Raji (cell line): ENCODE data around the gene CD44.

Experiments
- POLR2A ChIP-seq: IDR thresholded peaks from 2 replicates; pipeline ENCODE4 v1.6.1; 2011; ENCODE audit warnings: low read depth, low read length, control low read depth; ENCODE audit not compliant: insufficient read depth

CD44 gene

GRCh38 chr11:35173011-35173511, 34.1 kb downstream of the CD44 start:
- TF ChIP-seq POLR2A = no peak

GRCh38 chr11:35173616-35174566, 34.9 kb downstream of the CD44 start:
- no peak for TF ChIP-seq POLR2A

DNA sequence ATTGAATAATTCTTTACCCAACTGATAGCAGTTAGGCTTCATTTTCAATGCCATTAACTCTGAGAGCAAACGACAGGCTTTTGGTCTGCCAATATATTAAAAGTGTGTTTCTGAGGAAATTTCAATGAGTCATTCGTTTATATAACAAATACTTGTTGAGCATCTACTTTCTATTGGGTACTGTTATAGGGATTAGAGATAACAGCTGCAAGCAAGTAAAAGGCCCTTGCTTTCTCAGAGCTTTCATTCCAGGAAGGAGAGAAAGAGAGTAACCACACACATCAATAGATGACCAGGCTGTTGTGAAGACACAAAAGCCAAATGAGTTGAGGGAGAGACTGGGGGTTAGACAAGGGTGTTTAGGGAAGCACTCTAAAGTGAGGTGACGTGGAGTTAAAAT, 35.7 kb downstream of the CD44 start:
- no peak for TF ChIP-seq POLR2A

DNA sequence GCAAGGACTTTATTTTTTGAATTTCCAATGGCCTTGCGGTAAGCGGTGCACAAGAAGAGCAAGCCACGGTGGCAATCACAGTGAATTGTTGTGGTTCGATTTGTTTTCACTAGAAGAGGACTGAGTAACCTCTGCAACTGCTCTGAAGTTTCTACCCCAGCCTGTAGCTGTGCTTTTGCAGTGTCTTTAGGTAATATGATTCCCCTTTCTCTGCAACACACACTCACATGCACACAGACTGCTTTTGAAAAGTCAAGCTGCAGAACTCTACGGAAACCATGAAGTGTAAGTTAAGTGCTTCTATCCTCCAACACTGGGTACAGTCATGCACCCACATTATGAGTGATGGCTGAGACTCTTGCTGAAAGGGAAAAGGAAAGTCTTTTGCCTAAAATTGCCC, 38.4 kb downstream of the CD44 start:
- no peak for TF ChIP-seq POLR2A

- TF ChIP-seq POLR2A = no peak
Observed at GRCh38 chr11:35178067-35178805, 39.3 kb downstream of the CD44 start.

- no peak for TF ChIP-seq POLR2A
Observed at GRCh38 chr11:35178873-35179272, 39.9 kb downstream of the CD44 start.

- no peak for TF ChIP-seq POLR2A
Observed at GRCh38 chr11:35179466-35180135, 40.6 kb downstream of the CD44 start.

- no peak for TF ChIP-seq POLR2A
Observed at GRCh38 chr11:35180317-35181233, 41.6 kb downstream of the CD44 start.

DNA sequence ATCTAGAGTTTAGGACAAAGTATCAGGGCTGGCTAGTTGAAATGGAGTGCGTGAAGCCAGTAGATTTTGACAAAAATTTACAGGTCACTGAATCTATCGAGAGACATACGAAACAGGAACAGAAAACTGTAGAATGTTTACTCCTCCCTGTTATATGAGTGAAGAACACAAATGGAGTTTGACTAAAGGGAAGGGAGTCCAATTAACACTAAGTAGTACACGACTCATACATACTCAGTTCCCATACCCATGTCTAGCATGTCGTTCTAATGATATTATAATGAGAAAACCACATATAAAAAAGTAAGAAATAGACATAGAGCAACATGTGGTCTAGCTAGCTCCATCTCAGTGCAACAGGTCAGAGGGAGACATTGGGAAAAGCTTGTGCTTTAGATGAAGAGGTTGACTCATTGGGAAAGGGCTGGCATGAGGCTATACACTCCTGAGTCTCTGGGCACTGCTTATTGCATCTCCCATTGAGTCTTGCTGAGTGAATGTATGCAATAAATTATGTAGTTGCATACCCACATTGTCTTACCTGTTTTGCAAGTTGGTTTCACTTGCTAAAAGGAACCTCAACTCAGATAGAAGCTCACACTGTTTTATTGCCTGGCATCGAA, 43.5 kb downstream of the CD44 start:
- no peak for TF ChIP-seq POLR2A

DNA sequence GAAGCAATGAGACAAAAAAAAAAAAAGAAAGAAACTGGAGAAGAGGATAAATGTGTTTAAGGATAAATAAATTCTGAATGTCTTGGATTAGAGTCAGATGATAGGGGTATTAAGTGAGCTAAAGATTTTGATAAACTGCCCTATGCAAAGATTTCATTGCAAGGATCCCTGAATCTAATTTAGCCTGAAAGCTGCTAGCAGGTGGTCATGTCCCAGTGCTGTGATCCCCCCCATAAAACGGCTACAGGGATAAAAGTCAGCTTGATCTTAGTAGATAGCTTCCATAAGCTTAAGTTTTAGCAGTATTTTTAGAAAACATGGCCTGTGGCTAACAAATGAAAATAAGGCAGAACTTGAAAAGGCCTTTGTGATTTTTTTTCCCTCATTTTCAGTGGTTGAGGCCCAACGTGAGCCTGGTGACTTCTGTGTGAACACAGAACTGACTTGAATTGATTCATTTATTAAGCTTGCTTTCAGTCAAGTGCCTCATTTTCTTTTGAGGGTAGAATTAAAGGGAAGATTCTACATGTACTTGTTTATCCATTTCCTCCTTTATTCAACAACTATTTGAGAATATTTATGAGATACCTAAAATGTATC, 44.5 kb downstream of the CD44 start:
- no peak for TF ChIP-seq POLR2A

GRCh38 chr11:35185696-35186095, 46.7 kb downstream of the CD44 start:
- TF ChIP-seq POLR2A = no peak

GRCh38 chr11:35187996-35188395, 49.0 kb downstream of the CD44 start:
- TF ChIP-seq POLR2A = no peak

DNA sequence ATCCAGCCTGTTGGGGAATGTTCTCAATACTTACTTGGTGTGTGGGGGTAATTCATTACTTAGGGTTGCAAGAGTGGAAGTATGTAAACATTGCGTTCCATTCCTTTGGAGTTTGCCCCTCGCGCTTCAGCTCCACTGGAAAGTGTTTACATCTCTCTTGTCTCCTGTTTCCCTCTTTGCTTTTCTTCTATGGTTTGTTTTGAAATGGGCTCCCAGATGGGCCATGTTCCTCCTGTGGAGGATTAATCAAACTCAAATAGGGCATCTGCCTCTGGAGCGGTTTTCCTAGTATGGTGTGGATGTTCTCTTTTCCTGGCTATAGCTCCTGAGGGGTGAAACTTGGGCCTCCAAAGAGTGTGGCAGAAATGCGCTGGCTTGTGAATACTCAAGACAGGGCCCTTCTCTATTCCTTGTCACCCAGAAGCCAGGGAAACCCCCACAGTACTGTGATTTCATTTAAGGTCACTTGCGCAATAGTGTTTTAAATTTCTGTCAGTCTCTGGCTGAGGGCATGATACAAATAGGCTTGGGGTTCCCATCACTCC, 51.9 kb downstream of the CD44 start:
- TF ChIP-seq POLR2A = no peak

DNA sequence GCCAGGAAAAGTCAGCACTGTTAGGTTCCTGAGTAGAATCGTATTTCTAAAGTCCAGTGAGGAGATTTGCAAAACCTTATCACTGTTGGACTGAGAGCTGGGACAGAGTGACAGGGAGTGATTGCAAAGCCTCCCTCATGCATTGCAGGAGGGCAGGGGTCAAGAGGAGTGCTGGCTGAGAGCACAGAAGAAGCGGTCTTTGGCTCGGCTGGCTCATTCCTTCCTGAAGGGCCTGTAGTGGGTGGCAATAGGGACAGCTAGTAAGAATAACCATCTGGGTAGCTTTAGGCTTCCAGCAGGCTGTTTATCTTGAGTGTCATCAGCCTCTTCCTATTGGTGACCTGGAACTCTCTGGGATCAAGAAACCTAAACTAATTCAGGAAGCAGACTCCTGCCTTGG, 53.4 kb downstream of the CD44 start:
- no peak for TF ChIP-seq POLR2A

- no peak for TF ChIP-seq POLR2A
Observed at GRCh38 chr11:35193767-35194166, 54.8 kb downstream of the CD44 start.
